CD4-positive, alpha-beta T cell treated with Interleukin-2 at 100 ng/mL for 4 hours (primary cell): ENCODE results near the gene GNPAT.

Source experiments
- DNase-seq: peaks from one replicate; pipeline ENCODE4 v3.0.0-alpha.2; 2020; ENCODE audit warnings: low spot score

The GNPAT gene

GRCh38 chr1:231213831-231214573 is 27.0 kb upstream of the GNPAT start:
- DNase-seq, result no peak

DNA sequence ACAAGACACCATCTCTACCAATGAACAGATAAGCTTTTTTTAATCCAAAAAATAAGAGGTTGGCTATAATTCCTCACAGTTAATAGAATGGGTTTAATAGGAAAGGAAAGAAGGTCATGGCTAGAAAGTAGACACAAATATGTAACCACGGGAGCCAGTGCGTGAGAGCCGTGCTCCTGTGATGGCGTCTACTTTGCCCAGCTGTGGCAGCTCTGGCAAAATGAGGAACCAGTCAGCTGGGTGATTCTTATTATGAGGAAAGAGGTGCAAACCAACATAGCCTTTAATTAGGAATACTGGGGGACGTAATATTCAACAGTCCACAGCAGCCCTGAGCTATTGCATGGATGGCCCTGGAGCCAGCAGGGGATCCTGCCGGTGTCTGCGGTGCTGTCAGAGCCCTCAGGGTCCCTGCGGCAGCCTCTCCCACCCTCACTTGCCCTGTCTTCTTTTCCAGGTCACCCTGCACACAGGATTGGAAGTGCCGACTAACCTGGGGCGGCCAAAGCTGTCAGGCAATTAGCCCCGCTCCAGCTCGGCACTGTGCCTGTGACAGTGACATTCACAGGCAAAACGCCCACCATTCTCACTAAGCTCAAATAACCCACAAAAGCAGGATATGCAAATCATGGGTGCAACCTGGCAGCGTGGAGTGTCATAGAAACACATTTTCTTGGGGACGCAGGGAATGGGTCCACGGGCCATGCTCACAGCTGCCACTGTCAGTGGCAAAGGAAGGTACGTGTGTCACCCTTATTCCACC is 25.9 kb upstream of the GNPAT start:
- no peak for DNase-seq

DNA sequence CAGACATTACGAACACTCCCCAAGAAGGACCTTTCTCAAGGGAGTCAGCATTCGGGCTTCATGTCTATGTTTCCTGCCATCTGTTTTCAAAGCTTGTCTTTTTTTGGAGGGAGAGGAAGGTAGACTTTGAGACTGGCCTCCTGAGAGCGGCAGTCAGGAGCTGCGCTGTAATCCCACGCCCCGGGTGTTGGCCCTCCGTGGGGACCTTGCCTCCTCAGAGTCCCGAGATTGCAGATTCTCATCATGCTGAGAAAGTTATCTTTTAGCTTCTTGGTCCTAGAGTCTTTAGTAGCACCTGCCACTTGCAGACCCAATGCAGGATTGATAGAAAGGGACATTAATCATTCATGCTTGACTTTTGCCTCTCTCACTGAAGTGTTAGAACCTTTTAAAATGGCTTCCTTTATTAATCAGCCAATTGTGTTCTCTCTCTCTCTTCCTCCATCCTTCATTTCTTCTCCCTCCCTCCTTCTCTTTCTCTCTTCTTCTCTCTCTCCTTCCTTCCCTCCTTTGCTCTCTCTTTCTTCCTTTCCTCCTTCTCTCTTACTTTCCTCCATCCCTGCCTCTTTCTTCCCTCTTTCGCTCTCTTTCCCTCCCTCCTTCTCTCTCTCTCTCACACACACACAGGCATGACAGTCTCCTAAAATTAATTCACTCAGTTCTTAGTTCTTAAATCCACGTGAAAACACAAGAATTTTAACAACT is 25.2 kb upstream of the GNPAT start:
- no peak for DNase-seq

DNA sequence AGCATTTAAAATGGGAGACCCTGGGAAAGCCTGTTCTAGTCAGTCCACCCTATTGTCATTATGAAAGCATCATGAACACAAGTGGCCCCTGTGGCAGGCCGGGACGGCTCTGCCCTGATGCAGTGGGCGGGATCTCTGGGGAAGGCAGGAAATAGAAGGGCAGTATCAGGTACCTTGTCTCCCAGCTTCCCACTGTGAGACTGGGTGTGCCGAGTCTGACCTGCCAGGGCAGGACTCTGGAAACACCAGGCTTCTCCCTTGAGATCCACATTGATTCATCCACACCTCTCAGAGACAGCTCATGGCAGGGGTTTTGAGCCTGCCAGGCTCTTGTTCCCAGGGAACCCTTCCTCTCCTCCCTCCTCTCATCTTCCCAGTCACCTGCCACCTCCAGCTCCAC is 24.5 kb upstream of the GNPAT start:
- no peak for DNase-seq

DNA sequence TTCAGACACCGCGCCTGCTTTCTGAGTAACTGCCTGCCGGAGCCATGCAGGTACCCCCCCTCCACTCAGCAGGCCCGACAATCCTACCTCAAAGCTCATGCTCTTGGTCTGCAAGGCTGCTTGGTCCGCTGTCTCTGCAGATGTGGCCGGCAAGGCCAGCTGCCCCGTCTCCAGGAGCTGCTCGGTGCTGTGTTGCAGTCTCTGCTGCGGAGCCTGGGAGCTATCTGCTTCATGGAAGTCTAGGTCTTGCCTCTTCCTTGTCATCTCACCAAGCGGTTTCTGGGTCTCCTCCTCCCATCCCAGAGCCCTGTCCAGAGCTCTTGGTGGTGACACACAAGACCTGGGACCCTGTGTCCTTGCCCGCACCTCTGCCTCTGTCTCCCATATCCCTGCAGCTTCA is 24.0 kb upstream of the GNPAT start:
- DNase-seq, result no peak

- DNase-seq, result no peak
Measured at GRCh38 chr1:231218078-231218477, 22.9 kb upstream of the GNPAT start.

DNA sequence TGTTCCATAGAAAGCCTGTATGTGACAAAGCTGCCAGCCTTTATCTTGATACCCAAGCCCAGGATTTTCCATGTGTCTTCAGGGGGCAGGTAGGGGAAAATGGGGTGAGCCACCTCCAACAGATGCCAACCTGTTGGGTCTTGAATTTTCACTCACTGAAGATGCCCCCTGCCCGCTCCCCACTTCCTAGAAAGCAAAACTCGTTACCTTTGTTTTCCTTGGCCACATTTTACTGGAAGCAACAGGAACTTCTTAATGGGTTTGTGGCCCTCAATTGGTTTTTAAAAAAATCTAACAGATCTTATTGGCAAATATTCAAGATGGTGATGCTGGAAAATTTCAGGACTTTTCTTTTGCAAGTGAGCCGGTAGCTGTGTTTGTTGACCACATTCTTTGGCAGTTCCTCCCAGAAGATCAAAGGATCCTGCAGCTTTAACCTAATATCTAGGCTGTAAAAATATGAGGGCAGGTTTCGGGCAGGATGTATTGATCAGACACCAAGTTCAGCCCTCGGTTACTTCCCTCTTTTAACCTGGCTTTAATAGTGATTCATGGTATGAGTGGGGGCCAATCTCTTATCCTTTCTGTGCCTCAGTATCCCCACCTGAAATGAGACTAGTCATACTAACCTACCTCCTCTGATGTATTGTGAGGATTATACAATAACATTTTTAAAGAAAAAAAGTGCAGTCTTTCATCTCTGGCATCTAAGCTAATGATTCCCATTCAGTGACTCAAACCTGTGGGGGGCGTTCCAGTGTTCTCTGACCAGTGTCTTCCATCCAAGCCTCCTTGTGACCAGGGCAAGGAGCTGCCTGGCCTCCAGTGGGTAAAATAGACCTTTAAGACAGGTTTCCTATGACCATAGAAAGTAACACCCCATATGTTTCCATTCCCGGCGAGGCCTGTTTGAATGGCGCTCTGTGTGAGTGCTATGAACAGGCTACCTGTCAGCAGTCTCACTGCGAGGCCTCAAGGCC is 21.3 kb upstream of the GNPAT start:
- no peak for DNase-seq

GRCh38 chr1:231220801-231221200 is 20.2 kb upstream of the GNPAT start:
- DNase-seq, result no peak

GRCh38 chr1:231226156-231226555 is 14.9 kb upstream of the GNPAT start:
- no peak for DNase-seq

DNA sequence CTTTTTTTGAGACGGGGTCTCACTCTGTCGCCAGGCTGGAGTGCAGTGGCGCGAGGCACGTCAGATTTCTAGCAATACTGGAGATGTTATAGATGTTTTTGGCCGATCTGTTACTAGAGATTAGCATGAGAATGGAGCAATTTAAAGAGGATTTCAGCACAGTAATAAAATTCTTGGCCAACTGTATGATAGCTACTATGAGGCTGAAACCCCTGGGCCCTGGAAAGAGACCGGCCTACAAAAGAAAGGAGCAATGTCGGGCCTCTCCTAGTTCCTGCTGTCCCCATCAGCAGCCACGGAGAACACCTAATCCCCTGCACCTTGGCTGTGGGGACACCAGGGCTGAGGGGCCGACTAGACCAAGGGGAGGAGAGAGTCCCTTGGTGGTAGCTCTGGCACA is 9.5 kb upstream of the GNPAT start:
- DNase-seq, result no peak

GRCh38 chr1:231232870-231233734 is 7.9 kb upstream of the GNPAT start:
- DNase-seq, result no peak

GRCh38 chr1:231233735-231234417 is 7.1 kb upstream of the GNPAT start:
- no peak for DNase-seq

DNA sequence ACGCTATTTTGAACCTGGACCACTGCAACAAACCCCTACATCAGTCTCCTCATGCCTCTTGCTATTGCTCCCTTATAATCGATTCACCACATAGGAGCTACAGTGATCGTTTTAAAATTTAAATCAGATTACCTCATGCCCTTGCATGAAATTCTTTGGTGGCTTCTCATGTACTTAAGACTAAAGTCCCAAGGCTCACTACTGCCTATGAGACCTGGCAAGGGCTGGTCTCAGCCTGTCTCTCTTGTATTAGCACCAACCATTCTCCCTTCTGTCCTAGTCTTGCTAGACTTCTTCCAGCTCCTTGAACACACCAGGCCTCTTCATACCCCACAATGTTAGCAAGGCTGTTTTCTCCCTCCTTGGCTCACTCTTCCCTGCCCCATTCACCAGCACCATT is 6.5 kb upstream of the GNPAT start:
- no peak for DNase-seq

GRCh38 chr1:231235526-231236207 is 5.3 kb upstream of the GNPAT start:
- no peak for DNase-seq

- no peak for DNase-seq
Measured at GRCh38 chr1:231236208-231236591, 4.8 kb upstream of the GNPAT start.

GRCh38 chr1:231236938-231237337 is 4.1 kb upstream of the GNPAT start:
- no peak for DNase-seq

GRCh38 chr1:231238298-231238697 is 2.7 kb upstream of the GNPAT start:
- DNase-seq, result no peak

GRCh38 chr1:231240531-231240882 is 505 bp upstream of the GNPAT start:
- no peak for DNase-seq

GRCh38 chr1:231241750-231242149 is 738 bp downstream of the GNPAT start:
- no peak for DNase-seq
